Spleen (tissue), 11 donors: ENCODE results near the gene RARA. TPM values are rescaled to one million over a fixed set of nuclear protein-coding genes. Genes with fewer than 3 reads are reported as not detected.
"Not testable (repeated sequence)": the region's sequence is repeated elsewhere in the genome, so short reads cannot be mapped to it uniquely, and the experiment has no call there.

Source experiments
- DNase-seq: peaks from one replicate; pipeline ENCODE4 v3.0.0-alpha.2; 2020
- H3K27ac ChIP-seq, 8 donors: fragments of 200-600 bp; sonication (generic) in 7 of 8; 1 replicate in 4 of 8; 2 replicates in 4 of 8; pipeline versions ENCODE4 v1.5.0 to v1.8.0; 2016 to 2021; ENCODE audit warnings: inconsistent platforms in 4 of 8, mild to moderate bottlenecking in 4 of 8, moderate library complexity in 1 of 8
- H3K27me3 ChIP-seq, 7 donors: fragments of 200-600 bp; sonication (generic) in 6 of 7; replicated peaks in 1 of 7; 1 replicate in 4 of 7; 2 replicates in 3 of 7; pipeline versions ENCODE4 v1.5.0 to v1.8.0; 2016 to 2021; ENCODE audit warnings: inconsistent platforms in 3 of 7, mild to moderate bottlenecking in 1 of 7
- H3K36me3 ChIP-seq, 6 donors: fragments of 200-600 bp; sonication (generic) in 5 of 6; 1 replicate in 4 of 6; 2 replicates in 2 of 6; pipeline versions ENCODE4 v1.5.0 to v1.8.0; 2016 to 2021; ENCODE audit warnings: inconsistent platforms in 2 of 6
- H3K4me1 ChIP-seq, 6 donors: fragments of 200-600 bp; sonication (generic) in 5 of 6; 1 replicate in 3 of 6; 2 replicates in 3 of 6; pipeline versions ENCODE4 v1.5.0 to v1.8.0; 2016 to 2021; ENCODE audit warnings: inconsistent platforms in 3 of 6
- H3K4me3 ChIP-seq, 8 donors: fragments of 200-600 bp; sonication (generic) in 7 of 8; 1 replicate in 4 of 8; 2 replicates in 4 of 8; pipeline versions ENCODE4 v1.5.0 to v1.8.0; 2016 to 2021; ENCODE audit warnings: inconsistent platforms in 4 of 8, mild to moderate bottlenecking in 4 of 8, moderate library complexity in 2 of 8
- H3K9me3 ChIP-seq, 8 donors: fragments of 200-600 bp; sonication (generic) in 7 of 8; 1 replicate in 4 of 8; 2 replicates in 4 of 8; pipeline versions ENCODE4 v1.5.0 to v1.8.0; 2016 to 2021; ENCODE audit warnings: inconsistent platforms in 4 of 8
- CTCF ChIP-seq, 11 experiments: fragments of 200-600 bp in 7 of 11; fragments of 450-650 bp in 4 of 11; sonication (generic) in 4 of 11; IDR thresholded peaks in 8 of 11; conservative IDR thresholded peaks in 3 of 11; 1 replicate in 7 of 11; 2 replicates in 4 of 11; pipeline versions ENCODE4 v1.4.0 to v1.8.0; 2016 to 2021; ENCODE audit warnings: antibody characterized with exemption in 11 of 11, inconsistent platforms in 4 of 11, mild to moderate bottlenecking in 1 of 11
- POLR2A ChIP-seq, 3 donors: fragments of 450-650 bp; IDR thresholded peaks; one replicate each; pipeline ENCODE4 v1.5.1; 2017; ENCODE audit warnings: antibody characterized with exemption in 3 of 3, mild to moderate bottlenecking in 1 of 3
- POLR2AphosphoS5 ChIP-seq, 3 donors: sonication (generic); formaldehyde crosslinking; IDR thresholded peaks; one replicate each; pipeline ENCODE4 v1.5.1; 2017; ENCODE audit warnings: antibody characterized with exemption in 3 of 3
- WGBS, 5 donors: extraction: QIAGEN DNeasy Blood & Tissue Kit in 3 of 5; methylation state at CpG; one replicate each; pipeline versions ENCODE4 v1.1.5 to v1.1.7; 2013 to 2018; 5-methylcytosine and 5-hydroxymethylcytosine counted together
- intact Hi-C: fragments of 100-400 bp; cut with DNase I; formaldehyde crosslinking; loops from one replicate; pipeline ENCODE4 v1.15.0; 2023; ENCODE audit warnings: low total_unique reads
- polyA plus RNA-seq, 3 donors: library from polyadenylated mRNA; stranded (reverse); fragments of 200-250 nt; gene quantifications; one replicate each; pipeline ENCODE4 v1.2.1, GENCODE V29; 2013
- total RNA-seq, 7 donors: library from RNA; depleted of rRNA in 3 of 7; stranded (reverse); fragments of >200 nt in 3 of 7; fragmentation: NEBNext Ultra II Directional in 4 of 7; extraction: Animal tissue kit (Norgen Biotek cat#: 25700) in 4 of 7; gene quantifications; one replicate each; pipeline versions ENCODE4 v1.1.0 to v1.2.1, GENCODE V29; 2016 to 2021
- donor health status: healthy with polysubstance abuse.
- donor health status: DM: no; HTN: no; CAD: no; lungs with moderate emphysema.
- donor health status: DM: no; HTN: no; CAD: no.
- donor health status: Bipolar disorder and iron deficiency.
- donor health status: healthy.
- donor health status: DM: no; HTN: no; CAD: no.
- donor health status: DM: yes; HTN: yes; CAD: no.

Gene RARA
- total and polyA plus RNA-seq, 10 donors, result 13.3 to 95.1 (median 58.9) TPM

DNA sequence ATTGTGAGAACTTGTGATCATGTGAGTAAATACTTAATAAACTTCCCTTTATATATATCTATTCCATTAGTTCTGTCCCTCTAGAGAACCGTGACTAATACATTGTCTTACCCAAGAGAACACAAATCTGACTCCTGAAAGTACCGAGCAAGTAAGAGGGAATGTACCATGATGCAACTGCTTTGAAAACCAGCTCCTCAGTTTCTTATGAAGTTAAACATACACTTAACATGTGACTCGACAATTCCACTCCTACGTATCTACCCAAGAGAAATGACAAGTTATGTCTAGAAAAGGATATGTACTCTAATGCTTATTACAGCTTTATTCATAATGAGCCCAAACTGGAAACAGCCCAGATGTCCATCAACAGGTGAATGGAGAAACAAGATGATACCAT is 64.3 kb downstream of the RARA start:
- TF ChIP-seq CTCF (IDR thresholded peaks at IDR 0.05 in 8 of 11, conservative IDR thresholded peaks at IDR 0.05 in 3 of 11) (no peak), POLR2A (IDR thresholded peaks at IDR 0.05) (no peak), POLR2AphosphoS5 (IDR thresholded peaks at IDR 0.05) (no peak)
- 73 to 88% (median 77%) methylated on average over 4 of the region's 4 CpGs for WGBS, 5 donors
- Histone ChIP-seq H3K4me3 (no peak overlapping the region), H3K4me1 (peaks cover 0 to 8% (median 0%) of the 10 kb centered on the region in 6 donors), H3K27me3 (peaks cover 0 to 4% (median 0%) of the 10 kb centered on the region in 7 donors), H3K27ac (no peak overlapping the region), H3K9me3 (no peaks in the 10 kb centered on the region), H3K36me3 (no peaks in the 10 kb centered on the region)
- DNase-seq, result no peak
- intact Hi-C loops, result no loop called here

DNA sequence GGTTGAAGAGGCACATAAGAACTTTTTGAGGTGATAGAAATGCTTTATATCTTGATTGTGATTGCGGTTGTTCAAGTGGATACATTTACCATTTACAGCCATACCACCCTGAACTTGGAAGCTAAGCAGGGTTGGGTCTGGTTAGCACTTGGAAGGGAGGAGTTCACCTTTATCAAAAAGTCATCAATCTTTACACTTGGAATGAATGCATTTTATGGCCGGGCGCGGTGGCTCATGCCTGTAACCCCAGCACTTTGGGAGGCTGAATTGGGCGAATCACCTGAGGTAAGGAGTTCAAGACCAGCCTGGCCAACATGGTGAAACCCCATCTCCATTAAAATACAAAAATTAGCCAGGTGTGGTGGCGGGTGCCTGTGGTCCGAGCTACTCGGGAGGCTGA is 65.0 kb downstream of the RARA start:
- no peak overlapping the region for H3K4me3 ChIP-seq
- TF ChIP-seq CTCF (IDR thresholded peaks at IDR 0.05 in 8 of 11, conservative IDR thresholded peaks at IDR 0.05 in 3 of 11) (no peak), POLR2A (IDR thresholded peaks at IDR 0.05) (no peak), POLR2AphosphoS5 (IDR thresholded peaks at IDR 0.05) (no peak)
- H3K9me3 ChIP-seq, result no peaks in the 10 kb centered on the region
- no peaks in the 10 kb centered on the region for H3K36me3 ChIP-seq
- H3K27me3 ChIP-seq, result peaks cover 0 to 4% (median 0%) of the 10 kb centered on the region in 7 donors
- intact Hi-C loops, result no loop called here
- H3K4me1 ChIP-seq, result peaks cover 0 to 8% (median 0%) of the 10 kb centered on the region in 6 donors
- 84 to 96% (median 89%) methylated on average over 8 of the region's 8 CpGs for WGBS, 5 donors
- DNase-seq, result no peak
- no peak overlapping the region for H3K27ac ChIP-seq

DNA sequence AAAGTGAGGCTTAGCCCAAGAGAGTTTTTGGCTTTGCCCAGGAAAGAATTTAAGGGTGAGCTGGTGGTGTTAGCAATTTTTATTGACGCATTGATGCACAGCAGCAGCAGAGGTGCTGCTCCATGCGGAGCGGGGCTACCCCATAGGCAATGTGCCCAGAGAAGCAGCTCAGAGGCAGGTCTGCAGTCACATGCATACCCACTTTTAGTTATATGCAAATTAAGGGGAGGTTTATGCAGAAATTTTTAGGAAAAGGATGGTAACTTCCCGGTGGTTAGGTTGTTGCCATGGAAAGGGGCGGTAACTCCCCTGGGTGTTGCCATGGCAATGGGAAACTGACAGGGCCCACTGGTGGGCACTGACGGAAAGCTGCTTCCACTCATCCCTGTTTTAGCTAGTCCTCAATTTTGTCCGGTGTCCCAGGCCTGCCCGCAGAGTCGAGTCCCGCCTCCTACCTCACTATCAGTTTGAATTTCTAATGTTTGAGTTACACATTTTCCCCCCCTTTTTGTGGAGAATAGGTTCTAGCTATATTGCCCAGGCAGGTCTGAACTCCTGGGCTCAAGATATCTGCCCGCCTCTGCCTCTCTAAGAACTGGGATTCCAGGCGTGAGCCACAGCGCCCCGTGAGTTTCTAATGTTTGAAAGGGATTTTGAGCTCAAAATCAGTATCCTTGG is 66.0 kb downstream of the RARA start:
- H3K9me3 ChIP-seq, result no peaks in the 10 kb centered on the region
- no peaks in the 10 kb centered on the region for H3K36me3 ChIP-seq
- no peak for TF ChIP-seq POLR2AphosphoS5 (IDR thresholded peaks at IDR 0.05)
- TF ChIP-seq CTCF (IDR thresholded peaks at IDR 0.05 in 8 of 11, conservative IDR thresholded peaks at IDR 0.05 in 3 of 11), result no peak
- no peak for TF ChIP-seq POLR2A (IDR thresholded peaks at IDR 0.05)
- intact Hi-C loops, result no loop called here
- DNase-seq, result no peak
- H3K4me1 ChIP-seq, result peaks cover 0 to 8% (median 0%) of the 10 kb centered on the region in 6 donors
- H3K27ac ChIP-seq, result no peak overlapping the region
- no peak overlapping the region for H3K4me3 ChIP-seq
- 89 to 92% (median 91%) methylated on average over 14 of the region's 14 CpGs for WGBS, 5 donors
- peaks cover 0 to 4% (median 0%) of the 10 kb centered on the region in 7 donors for H3K27me3 ChIP-seq

- intact Hi-C loops, DNase-seq, H3K9me3 ChIP-seq, H3K27me3 ChIP-seq, H3K4me1 ChIP-seq, H3K36me3 ChIP-seq, H3K4me3 ChIP-seq, H3K27ac ChIP-seq: not testable (repeated sequence)
- 83 to 92% (median 89%) methylated on average over 7 to 21 of the region's 21 CpGs for WGBS, 5 donors
Measured at GRCh38 chr17:40375786-40376185, 66.8 kb downstream of the RARA start.

- intact Hi-C loops, H3K4me1 ChIP-seq, H3K27me3 ChIP-seq, H3K36me3 ChIP-seq, H3K4me3 ChIP-seq, H3K27ac ChIP-seq, H3K9me3 ChIP-seq, DNase-seq: not testable (repeated sequence)
- 75 to 87% (median 82%) methylated on average over 6 of the region's 6 CpGs for WGBS, 5 donors
Measured at GRCh38 chr17:40376541-40376940, 67.6 kb downstream of the RARA start.
